Activated CD4-positive, alpha-beta T cell treated with anti-CD3 and anti-CD28 coated beads, Interleukin-2, Interleukin-4, amounts not matched to agents 100 ng/mL and 50 ng/mL, durations not matched to agents 16 hours and 8 hours (primary cell): ENCODE results near the gene NODAL.
"Not testable (repeated sequence)": the region's sequence is repeated elsewhere in the genome, so short reads cannot be mapped to it uniquely, and the experiment has no call there.

Source experiments
- DNase-seq: peaks from one replicate; pipeline ENCODE4 v3.0.0-alpha.2; 2020; ENCODE audit warnings: low spot score

NODAL gene

DNA sequence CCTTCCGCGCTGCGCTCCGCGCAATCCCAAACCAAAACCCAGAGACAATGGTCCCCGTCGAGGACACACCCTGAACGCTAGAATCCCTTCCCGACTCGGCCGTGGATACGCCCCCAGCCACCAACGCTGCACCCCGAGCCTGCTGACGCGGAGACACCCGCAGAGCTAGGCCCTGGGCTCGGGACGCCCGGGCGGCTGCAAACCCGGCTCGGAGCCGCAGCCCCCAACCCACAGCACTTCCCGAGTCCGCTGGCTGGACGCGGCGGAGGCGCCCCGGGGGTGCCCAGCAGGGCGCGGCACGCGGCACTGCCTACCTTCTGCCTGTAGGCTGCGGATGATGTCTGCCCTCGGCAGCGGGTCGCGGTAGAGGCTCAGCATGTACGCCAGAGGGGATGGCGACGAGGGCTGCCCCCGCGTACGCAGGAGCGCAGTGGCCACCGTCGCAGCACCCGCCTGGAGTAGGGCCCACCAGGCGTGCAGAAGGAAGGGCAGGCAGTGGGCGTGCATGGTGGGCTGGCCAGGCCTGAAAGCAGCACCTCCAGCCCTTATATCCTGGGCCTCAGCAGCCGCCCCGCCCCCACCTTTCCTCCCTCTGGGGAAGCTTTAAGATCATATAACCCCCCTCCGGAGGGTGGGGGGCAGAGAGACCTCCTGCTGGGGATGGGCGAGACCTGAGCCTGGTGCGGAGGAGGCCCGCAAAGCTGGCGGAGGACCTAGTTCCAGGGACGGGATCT is at the start of gene NODAL:
NODAL (minus strand) TSS at position 521 of the 734 bp plus-strand sequence; CDS start at position 507, 14 bp downstream.
- DNase-seq: no peak

DNA sequence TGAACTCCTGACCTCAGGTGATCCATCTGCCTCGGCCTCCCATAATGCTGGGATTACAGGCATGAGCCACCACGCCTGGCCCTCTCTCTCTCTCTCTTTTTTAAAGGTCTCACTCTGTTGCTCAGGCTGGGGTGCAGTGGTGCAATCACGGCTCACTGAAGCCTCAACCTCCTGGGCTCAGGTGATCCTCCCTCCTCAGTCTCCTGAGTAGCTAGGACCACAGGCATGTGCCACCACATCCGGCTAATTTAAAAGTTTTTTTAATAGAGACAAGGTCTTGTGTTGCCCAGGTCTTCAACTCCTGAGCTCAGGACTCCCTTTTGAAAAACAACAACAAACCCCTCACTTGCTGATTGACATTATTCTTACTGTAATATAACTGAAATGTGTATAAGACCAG is 48.7 kb upstream of the NODAL start:
- no peak for DNase-seq

DNA sequence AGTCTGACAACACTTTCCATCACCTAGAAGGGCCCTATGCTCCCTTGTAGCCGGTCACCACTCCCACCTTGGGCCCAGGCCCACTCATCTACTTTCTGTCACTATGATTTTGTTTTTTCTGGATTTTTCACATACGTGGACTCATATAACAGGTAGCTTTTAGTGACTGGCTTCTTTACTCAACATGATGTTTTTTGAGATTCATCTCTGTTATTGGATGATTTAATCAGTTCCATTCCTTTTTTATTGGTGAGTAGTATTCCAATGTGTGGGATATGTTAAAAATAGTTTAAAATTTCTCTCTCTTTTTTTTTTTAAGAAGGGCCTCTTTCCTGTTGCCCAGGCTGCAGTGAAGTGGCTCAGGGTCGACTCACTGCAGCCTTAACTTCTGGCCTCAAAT is 46.3 kb upstream of the NODAL start:
- no peak for DNase-seq

DNA sequence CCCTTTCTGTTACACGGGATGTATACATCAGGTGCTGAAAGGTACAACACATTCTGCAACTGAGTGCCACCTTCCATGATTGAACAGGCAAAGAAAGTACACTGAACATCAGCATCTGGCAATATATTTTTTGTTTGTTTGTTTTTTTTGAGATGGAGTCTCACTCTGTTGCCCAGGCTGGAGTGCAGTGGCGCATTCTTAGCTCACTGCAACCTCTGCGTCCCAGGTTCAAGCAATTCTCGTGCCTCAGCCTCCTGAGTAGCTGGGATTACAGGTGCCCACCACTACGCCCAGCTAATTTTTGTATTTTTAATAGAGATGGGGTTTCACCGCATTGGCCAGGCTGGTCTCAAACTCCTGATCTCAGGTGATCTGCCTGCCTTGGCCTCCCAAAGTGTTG is 42.4 kb upstream of the NODAL start:
- not testable (repeated sequence) for DNase-seq

DNA sequence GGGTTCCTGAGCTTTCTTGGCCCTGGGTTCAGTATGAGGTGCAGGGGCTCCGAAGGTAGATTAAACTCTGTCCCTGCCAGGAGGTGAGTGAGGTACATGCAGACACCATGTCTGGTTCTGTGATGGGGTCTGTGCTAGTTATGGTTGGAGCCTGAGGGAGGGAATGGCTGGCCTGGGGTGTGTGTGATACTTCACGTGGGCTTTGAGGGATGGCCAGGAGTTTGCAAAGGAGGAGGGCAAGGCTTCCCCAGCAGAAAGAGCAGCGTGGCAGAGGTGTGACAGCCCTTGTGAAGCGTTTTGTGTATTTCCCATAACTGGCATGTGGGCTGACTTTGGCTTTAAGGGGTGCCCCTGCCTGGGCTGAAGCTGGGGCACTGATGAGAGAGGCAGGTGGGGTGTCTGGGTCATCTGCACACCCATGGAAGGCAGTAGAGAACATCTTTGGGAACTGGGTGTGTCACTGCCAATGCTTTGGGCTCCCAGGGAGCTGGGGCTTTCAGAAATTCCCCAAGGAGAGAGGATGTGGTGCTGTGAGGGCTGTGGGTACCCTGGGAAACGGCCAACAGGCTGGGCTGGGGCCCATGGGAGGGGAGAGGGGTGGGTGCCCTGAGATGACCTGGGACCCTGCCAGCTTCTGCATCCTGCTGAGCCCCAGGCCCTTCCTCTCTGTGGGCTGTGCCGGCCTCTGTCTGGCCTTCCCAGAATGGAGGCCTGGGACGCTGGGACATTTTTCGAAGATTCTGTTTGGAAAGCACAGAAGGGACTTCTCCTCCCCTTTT is 41.7 kb upstream of the NODAL start:
- DNase-seq: no peak

DNA sequence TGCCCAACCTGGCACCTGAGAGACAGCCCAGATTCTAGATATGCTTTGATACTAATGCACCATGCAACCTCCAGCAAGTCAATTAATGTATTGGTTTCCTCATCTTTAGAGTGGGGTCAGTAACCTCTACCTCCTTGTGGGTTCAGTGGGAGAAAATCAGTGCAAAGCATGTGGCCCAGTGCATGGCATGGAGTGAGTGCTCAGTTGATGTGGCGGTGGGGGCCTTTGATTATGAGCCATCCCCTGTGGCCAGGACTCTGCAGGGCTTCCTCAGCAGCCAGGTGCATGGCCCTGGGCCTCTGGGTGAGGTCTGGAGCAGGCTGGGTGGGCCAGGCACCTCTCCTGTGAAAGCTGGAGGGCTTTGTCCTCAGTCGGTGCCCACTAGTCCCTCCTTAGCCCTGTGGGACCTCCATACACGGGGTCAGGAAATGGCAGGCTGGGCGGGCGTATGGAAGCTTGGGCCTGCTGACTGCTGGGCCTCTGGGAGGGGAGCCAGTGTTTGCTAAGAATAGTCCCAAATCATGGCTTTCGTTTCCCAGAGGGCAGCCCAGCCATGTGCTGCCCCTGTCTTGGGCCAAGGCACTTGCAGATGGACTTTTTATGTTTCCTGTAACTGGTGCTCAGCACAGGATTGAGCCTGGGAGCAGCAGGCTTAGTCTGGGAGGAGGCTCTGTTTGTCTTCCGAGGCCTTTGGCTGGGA is 40.5 kb upstream of the NODAL start:
- DNase-seq: no peak

DNA sequence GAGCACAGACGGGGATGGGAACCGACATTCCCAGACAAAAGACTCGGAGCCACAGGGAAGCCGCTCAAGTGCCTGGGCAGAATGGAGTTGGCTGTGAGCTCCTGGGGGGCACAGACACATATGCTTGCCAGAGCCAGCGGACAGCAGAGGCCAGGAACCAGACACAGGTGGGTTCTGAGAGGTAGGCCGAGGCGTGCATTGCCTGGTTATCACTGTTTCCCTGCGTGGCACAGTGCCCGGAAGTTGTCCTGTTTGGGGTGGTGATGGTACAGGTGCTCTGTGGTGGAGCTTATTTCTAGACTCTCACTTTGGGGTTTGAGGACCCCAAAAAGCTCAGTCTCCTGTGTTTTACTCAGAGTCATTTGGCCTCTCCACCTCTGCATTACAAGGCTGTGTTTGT is 39.6 kb upstream of the NODAL start:
- no peak for DNase-seq

DNA sequence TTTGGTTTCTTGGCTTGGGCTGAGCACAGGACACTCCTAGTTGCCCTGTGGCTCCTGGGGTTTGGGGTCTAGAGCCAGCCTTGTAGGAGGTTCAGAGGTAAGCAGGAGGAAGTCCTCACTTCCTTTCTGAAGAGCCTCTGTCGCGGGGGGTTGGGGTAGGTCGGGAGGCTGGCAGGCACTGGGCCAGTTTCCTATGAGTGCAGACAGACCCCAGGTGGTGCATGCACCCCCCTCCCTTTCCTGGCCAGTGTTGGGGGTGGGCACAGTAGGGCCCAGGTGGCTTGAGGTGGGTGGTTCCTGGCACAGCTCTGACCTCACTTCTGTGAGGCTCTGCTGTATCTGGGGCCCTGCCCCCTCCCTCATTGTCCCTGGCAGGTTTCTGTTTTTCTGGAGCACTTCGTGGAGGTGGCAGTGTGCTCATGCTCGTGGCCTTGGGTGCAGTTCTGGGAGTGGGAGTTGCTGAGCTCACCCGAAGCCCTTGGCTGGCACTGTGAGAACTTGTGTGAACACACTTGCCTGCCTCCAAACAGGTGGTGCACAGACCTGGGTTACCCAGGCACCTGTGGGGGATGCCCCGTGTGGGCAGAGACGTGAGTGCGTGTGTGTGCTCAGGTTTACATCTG is 38.9 kb upstream of the NODAL start:
- DNase-seq: no peak

DNA sequence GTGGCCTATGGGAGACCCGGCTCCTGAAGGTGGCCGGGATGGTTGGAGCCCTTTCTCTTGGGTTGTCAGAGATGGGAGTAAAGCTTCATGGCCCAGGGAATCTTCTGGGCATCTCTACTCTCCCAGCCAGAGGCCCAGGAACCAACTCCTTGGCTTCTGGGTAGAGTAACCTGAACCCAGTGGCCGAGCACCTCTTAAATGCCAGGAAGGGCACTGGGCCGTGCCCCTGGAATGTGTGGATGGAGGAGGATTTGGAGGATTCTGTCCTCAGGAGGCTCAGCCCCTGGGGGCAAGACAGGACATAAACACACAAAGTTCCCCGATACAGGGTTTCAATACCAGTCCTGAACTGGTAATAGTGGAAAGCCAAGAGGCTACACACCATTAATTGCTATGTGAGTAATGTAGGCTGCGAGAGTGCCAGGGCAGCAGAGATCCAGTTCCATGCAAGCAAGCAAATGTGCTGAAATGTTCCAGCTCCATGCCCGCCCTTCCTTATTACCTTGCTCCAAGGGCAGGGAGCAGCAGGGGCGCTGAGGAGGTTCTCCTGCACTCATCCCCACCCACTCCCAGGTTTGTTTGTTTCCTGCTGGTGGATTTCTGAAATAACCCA is 38.3 kb upstream of the NODAL start:
- no peak for DNase-seq

DNA sequence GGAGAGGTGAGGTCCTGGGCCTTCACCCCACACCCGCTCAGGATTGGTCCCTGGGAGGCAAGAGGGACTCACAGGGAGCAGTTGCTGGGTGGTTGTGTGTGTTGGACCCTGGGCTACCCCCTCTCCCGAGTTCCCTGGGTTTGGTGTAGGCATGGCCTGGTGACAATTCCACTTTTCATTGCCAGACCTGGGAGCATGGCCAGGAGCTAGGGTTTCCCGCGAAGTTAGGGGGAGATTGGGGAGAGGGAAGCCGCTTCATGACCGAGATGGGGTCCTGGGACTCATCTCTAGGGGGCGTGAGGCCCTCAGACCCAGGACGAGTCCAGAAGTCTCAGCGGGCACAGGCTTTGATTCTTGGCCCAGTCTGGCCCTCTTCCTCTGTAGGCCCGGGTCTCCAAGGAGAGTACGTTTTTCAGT is 37.7 kb upstream of the NODAL start:
- no peak for DNase-seq

DNA sequence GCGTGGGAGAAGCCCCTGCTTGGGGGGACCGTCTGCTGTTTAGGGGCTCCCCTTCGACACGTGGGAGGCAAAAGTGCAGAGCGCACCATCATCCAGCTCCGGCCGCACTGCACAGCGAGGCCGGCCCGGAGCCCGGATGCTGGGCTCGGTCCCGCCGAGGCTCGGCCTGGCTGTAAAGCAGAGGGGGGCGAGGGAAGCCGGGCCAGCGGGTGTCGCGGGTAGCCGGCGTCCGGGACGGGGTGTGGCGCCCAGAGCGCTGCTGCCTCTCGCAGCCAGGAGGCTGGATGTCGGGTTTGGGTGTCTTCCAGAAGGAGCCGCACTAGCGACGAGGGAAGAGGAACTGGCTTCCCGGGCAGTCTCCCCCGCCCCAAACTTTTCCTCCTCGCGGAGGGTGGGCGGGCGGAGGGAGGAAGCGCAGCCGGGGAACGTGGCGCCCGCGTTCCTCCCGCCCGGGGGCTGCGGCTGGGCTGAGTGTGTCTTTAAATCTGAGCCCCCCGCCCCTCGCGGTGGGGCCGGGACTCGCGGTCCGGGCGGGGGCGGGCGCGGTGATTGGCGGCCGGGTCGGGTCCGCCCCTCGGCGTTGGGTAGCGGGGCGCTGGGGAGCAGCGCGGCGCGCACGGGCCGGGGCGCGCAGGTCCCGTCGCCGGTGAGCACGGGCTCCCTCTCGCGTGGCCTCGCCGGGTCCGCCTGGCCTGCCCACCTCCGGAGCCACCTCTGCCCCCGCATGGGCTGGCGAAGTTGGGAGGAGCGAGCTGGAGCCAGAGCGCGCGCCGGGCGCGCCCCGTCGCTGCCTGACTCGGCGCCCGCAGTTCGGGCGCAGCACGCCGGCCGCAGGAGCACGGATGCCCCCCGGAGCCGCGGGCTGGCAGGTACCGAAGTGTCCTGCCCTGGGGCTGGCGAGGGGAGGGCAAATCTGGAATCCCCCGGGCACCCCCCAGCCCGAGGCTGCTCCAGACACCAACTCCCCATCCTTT is 37.0 kb upstream of the NODAL start, which contains the start of gene PALD1:
PALD1 (plus strand) TSS at position 577 of the 974 bp plus-strand sequence. CDS start 47,185 bp downstream, outside the sequence.
- peak; percentile 18 for DNase-seq

DNA sequence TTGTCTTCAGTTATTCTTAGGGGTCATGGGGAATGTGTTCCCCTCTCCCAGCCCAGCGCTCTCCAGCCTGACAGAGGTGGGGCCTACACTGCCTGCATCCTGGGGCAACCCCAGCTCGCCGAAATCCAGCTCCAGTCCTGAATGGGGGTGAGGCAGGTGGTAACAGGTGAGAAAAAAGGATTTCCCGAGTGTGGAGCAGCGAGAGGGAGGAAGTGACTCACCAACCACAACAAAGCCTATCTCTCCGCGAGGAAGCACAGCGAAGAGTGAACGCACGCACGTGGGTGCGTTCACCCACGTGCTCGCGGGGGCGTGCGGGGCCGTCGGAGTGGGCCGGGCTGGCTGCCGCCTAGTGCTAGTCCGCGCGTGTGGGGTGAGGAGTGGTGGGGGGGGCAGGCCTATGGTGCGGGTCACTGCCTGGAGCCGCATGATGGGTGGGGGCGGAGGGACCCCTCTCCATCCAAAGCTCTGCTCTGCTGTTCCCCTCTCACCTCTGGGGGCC is 36.2 kb upstream of the NODAL start:
- DNase-seq: peak; percentile 76

DNA sequence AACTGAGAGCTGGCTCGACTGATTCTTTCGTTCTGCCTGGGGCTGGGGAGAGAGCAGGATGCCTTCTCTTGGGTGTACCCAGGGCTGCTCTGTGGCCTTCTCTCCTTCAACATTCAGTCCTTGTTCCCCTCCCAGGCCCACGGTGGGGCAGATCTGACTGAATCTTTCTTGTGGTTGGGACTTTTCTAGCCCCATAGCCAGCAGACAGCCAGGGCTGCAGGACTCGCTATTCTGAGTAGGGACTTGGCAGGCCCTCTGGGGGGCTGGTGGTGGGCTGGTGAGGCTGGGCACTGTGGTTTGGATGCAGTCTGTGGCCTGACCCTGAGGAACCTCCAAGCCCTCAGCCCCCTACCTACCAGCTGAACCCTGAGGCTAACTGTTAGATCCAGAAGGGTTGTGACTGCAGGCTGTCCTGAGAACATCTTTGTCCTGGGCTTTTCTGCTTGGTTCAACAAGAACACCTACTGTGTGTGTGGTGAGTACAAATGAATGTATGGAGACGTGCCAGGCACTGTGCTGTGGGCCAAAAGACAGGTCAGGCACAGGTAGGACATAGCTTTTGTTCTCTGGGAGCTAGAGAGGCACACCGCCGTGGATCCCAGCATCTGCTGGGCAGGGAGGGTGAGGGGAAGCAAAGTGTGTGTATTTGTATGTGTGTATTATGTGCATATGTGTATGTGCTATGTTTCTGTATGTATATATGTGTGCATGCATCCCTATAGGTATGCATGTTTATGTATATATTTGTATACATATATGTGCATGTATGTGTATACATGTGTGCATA is 35.0 kb upstream of the NODAL start:
- no peak for DNase-seq

DNA sequence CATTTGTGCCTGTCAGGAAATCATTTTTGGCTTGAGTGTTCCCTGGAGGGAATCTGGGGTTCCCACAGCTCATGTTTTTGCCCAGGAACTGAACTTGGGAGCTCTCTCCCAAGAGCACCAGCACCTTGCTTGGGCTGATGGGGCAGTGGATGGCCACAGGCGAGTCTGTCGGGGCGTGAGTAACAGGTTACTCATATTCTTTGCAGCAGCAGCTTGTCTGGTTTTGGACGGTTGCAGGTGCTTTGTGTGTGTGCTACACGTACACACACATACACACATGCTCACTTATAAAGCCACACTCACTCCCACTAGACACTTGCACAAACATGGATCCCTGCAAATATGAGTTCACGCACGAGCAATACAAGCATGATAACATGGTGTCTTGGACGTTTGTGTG is 34.2 kb upstream of the NODAL start:
- no peak for DNase-seq

DNA sequence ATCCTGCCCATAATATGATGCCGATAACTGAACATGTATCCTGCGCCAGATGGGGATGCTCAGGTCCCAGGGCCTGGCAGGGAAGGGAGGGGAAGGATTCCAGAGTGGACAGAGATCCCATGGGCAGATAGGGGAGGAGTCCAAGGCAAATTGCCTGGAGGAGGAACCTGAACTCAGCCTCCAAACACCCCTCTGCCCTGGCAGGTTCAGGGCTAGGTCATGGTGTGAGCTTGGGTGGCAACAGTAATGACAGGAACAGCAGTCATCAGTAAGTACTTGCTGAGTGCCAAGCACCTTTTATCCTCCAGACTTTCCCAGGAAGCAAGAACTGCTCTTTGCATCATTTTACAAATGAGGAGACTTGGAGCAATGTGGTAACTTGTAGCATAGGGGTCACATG is 33.3 kb upstream of the NODAL start:
- no peak for DNase-seq

DNA sequence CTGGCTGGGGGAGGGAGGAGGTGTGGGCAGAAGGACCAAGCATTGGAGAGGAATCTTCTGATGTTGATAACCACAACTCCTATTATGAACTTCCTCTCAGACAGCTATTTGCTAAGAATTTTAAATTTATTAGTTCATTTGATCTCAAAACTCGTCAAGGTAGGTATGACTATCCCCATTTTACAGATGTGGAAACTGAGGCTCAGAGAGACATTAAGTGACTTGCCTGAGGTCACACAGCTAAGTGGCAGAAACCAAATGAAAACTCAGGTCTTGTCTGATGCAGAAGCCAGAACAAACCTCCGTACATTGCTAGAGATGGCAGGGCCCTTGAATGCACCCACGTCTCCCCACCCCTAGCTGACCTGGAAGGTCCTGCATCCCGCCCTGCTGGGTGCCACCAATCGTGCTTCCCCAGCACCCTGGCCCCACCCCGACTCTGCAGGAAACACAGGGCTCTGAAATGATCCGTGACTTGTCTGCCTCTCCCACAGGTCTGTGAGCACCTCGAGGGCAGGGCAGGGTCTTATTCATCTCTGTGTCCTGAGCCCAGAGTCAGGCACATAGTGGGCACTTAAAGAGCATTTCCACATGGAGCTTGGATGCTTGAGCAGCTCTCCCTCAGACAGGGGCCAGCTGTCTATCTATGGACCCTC is 31.4 kb upstream of the NODAL start:
- DNase-seq: no peak

DNA sequence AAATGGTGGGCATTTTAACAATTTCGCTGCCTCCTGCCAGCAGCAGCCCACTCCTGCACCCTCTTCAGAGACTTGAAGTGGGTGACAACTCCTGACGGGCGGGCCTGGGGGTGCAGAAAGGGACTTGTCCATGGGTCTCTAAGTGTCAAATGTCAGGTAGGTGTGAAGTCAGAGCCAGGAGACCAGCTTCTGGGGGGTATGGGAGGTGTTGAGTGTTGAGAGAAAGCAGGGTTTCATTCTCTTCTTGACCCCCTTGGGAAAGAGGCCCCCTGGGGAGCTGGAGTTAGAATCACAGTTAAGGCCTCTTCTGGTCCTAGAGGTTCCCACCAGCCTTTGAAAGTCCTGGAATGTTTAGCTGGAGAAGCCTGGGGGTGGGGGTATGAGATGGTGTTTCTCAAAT is 25.5 kb upstream of the NODAL start:
- no peak for DNase-seq

DNA sequence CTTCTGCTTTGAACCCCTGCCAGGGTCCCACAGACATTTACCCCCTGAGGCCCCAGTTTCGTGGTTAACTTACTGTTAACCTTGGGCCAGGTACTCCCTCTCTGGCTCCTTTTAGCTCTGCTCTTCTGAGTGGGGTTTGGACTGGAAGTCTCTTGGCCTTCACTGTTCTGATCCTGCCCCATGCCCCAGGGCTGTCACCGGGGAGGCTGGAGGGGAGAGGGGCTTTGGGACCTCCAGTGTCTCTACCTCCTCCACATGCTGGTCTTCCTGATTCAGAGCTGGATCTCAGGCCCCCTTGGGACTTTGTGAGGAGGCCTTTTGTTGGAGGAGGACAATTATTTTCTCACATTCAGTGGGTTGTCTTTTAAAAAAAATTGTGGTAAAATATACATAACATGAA is 24.4 kb upstream of the NODAL start:
- no peak for DNase-seq

DNA sequence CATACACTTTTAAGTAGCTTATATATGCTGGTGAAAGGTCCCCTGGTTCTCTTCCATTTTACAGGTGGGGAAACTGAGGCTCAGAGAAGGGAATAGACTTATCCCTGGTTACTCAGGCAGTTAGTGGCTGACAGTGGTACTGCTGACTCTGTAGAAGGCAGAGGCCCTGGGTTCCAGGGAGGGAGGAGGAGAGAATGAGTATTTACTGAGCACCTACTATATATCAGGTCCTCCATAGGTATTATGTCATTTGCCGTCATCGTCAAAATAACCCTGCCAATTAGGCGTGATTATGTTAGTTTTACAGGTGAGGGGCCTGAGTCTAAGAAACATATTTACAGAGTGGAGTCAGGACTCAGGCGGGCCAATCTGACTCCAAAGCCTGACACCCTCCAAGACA is 23.8 kb upstream of the NODAL start:
- no peak for DNase-seq
